Mesenchymal stem cell (in vitro differentiated cells and primary cell): ENCODE measurements around the gene OR2L8.
A peak's percentile ranks its signal among the peaks of the same experiment; 100 is the strongest.

Experiments
- DNase-seq: peaks from one replicate; pipeline ENCODE4 v3.0.0-alpha.2; 2013
- H2AFZ ChIP-seq: one replicate; pipeline ENCODE4 v1.6.1; 2013; ENCODE audit warnings: low read depth, mild to moderate bottlenecking, control low read depth, inconsistent platforms, low read length, moderate library complexity
- H2AK5ac ChIP-seq: 2 replicates; pipeline ENCODE4 v1.6.1; 2013; ENCODE audit warnings: low read length, moderate library complexity, mild to moderate bottlenecking, inconsistent platforms; ENCODE audit not compliant: severe bottlenecking
- H2BK120ac ChIP-seq: one replicate; pipeline ENCODE4 v1.6.1; 2013; ENCODE audit warnings: low read depth, mild to moderate bottlenecking, inconsistent platforms, low read length, moderate library complexity
- H2BK12ac ChIP-seq, 2 experiments: one replicate each; pipeline ENCODE4 v1.6.1; 2013; ENCODE audit warnings: inconsistent platforms in 2 of 2, low read length in 2 of 2, mild to moderate bottlenecking in 2 of 2, moderate library complexity in 2 of 2, control low read depth in 1 of 2
- H2BK15ac ChIP-seq: one replicate; pipeline ENCODE4 v1.6.1; 2013; ENCODE audit warnings: mild to moderate bottlenecking, low read depth, inconsistent platforms; ENCODE audit not compliant: poor library complexity, severe bottlenecking
- H2BK5ac ChIP-seq: 2 replicates; pipeline ENCODE4 v1.6.1; 2013; ENCODE audit warnings: low read depth, mild to moderate bottlenecking, low read length, control low read depth, inconsistent platforms; ENCODE audit not compliant: poor library complexity, severe bottlenecking
- H3K14ac ChIP-seq, 2 experiments: one replicate each; pipeline ENCODE4 v1.6.1; 2013; ENCODE audit warnings: inconsistent platforms in 2 of 2, low read length in 2 of 2, control low read depth in 1 of 2, mild to moderate bottlenecking in 1 of 2, moderate library complexity in 1 of 2
- H3K18ac ChIP-seq, 2 experiments: one replicate each; pipeline ENCODE4 v1.6.1; 2013; ENCODE audit warnings: inconsistent platforms in 2 of 2, low read length in 2 of 2, control low read depth in 1 of 2, low read depth in 1 of 2, mild to moderate bottlenecking in 1 of 2
- H3K23ac ChIP-seq, 2 experiments: one replicate each; pipeline ENCODE4 v1.6.1; 2013; ENCODE audit warnings: inconsistent platforms in 2 of 2, low read length in 2 of 2, mild to moderate bottlenecking in 2 of 2, moderate library complexity in 2 of 2, control low read depth in 1 of 2
- H3K27ac ChIP-seq: 2 replicates; pipeline ENCODE4 v1.5.1; 2013; ENCODE audit warnings: mild to moderate bottlenecking, moderate library complexity, low read length, control low read depth, inconsistent platforms; ENCODE audit not compliant: poor library complexity, severe bottlenecking
- H3K27me3 ChIP-seq, 2 experiments: 2 replicates each; pipeline versions ENCODE4 v1.6.1 to v1.7.0; 2013; ENCODE audit warnings: low read length in 2 of 2, mild to moderate bottlenecking in 2 of 2, moderate library complexity in 2 of 2, control low read depth in 1 of 2, inconsistent platforms in 1 of 2; ENCODE audit not compliant: control insufficient read depth in 1 of 2, insufficient read depth in 1 of 2
- H3K36me3 ChIP-seq, 2 experiments: 2 replicates each; pipeline versions ENCODE4 v1.6.1 to v1.7.0; 2013; ENCODE audit warnings: low read length in 2 of 2, control low read depth in 1 of 2, inconsistent platforms in 1 of 2, low read depth in 1 of 2, mild to moderate bottlenecking in 1 of 2; ENCODE audit not compliant: insufficient read depth in 2 of 2, control insufficient read depth in 1 of 2
- H3K4ac ChIP-seq, 2 experiments: one replicate each; pipeline ENCODE4 v1.6.1; 2013; ENCODE audit warnings: inconsistent platforms in 2 of 2, low read length in 2 of 2, mild to moderate bottlenecking in 2 of 2, moderate library complexity in 2 of 2, control low read depth in 1 of 2, low read depth in 1 of 2
- H3K4me1 ChIP-seq: 2 replicates; pipeline ENCODE4 v1.6.1; 2013; ENCODE audit warnings: low read depth, low read length, control low read depth; ENCODE audit not compliant: control insufficient read depth, insufficient read depth
- H3K4me2 ChIP-seq: 2 replicates; pipeline ENCODE4 v1.6.1; 2013; ENCODE audit warnings: low read length, mild to moderate bottlenecking, inconsistent platforms; ENCODE audit not compliant: poor library complexity, severe bottlenecking
- H3K4me3 ChIP-seq, 2 experiments: 2 replicates each; pipeline versions ENCODE4 v1.5.1 to v1.7.0; 2013; ENCODE audit warnings: low read length in 2 of 2, mild to moderate bottlenecking in 2 of 2, control low read depth in 1 of 2, low read depth in 1 of 2; ENCODE audit not compliant: insufficient read depth in 1 of 2
- H3K79me1 ChIP-seq: replicated peaks from 2 replicates; pipeline ENCODE4 v1.6.1; 2013; ENCODE audit warnings: mild to moderate bottlenecking, control low read depth, low read length, inconsistent platforms; ENCODE audit not compliant: poor library complexity, severe bottlenecking
- H3K9ac ChIP-seq: 2 replicates; pipeline ENCODE4 v1.7.0; 2013; ENCODE audit warnings: mild to moderate bottlenecking, low read length, moderate library complexity
- H3K9me3 ChIP-seq: 2 replicates; pipeline ENCODE4 v1.7.0; 2013; ENCODE audit warnings: mild to moderate bottlenecking, low read length; ENCODE audit not compliant: control insufficient read depth
- H4K8ac ChIP-seq: one replicate; pipeline ENCODE4 v1.6.1; 2013; ENCODE audit warnings: inconsistent platforms, mild to moderate bottlenecking, low read length, moderate library complexity
- H4K91ac ChIP-seq: one replicate; pipeline ENCODE4 v1.6.1; 2013; ENCODE audit warnings: mild to moderate bottlenecking, low read length, inconsistent platforms
- WGBS: methylation state at CpG from one replicate; pipeline ENCODE4 v1.1.7; 2013; ENCODE audit warnings: mixed read lengths; 5-methylcytosine and 5-hydroxymethylcytosine counted together

OR2L8 gene

DNA sequence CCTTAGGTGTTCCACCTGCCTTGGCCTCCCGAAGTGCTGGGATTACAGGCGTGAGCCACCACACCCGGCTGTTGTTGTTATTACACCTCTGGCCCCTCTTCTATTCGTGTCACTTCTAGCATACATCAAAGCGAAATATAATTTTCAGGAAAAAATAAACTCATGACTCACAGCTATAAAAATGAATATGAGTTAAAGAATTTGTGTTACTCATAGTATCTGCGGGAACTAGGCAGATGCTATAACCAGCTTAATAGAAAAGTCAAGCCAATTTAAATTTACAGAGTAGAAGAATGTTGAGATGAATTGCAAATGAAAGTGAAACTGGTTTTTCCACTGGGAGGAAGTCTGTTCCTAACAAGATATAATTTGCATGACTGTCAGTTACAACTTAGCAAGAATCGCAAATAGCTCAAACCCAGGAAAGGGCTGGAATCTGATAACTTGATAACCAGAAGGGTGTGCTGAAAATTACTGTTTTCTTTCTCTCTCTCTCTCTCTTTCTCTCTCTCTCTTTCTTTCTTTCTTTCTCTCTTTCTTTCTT, 42.1 kb upstream of the OR2L8 start:
- Histone ChIP-seq H3K23ac (no peak overlapping the region), H3K4me3 (peak overlapping the region in 1 of 2 experiments; percentile 47), H3K18ac (no peak overlapping the region), H3K27me3 (no peaks in the 10 kb centered on the region), H3K27ac (peak overlapping the region; percentile 47), H3K14ac (no peak overlapping the region), H2AK5ac (no peak overlapping the region), H2BK120ac (no peak overlapping the region), H2AFZ (no peak overlapping the region), H4K8ac (no peak overlapping the region), H3K9me3 (no peaks in the 10 kb centered on the region), H3K9ac (peak overlapping the region; percentile 77), H3K79me1 (no peaks in the 10 kb centered on the region), H2BK12ac (no peak overlapping the region), H3K4me2 (peak overlapping the region; percentile 43), H3K4ac (no peak overlapping the region), H3K4me1 (no peaks in the 10 kb centered on the region), H4K91ac (no peak overlapping the region), H3K36me3 (no peaks in the 10 kb centered on the region), H2BK15ac (no peak overlapping the region), H2BK5ac (no peak overlapping the region)
- DNase-seq = peak; percentile 1
- 90% methylated on average over 4 of the region's 7 CpGs for WGBS

DNA sequence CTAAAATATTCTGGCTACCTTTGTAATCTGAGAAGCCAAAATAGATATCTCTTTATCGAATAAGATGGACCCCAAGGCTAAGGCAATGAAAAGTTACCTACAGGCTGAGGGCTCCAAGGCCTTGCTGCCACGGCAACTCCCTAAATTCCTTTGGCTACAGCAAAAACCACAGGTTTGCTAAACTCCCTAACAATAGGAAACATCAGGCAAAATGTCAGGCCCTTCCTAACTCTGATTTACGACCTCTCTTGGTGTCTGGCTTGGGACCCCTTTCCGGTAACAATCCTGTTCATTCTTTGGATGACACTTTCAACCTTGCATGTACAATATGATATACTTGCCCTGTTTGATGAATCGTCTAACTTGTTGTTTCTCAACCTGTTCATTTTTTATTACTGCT, 39.9 kb upstream of the OR2L8 start:
- no peaks in the 10 kb centered on the region for H3K36me3 ChIP-seq
- DNase-seq = no peak
- no peak overlapping the region for H3K4me3 ChIP-seq
- no peak overlapping the region for H3K23ac ChIP-seq
- WGBS = 60% methylated on average over 4 of the region's 5 CpGs
- no peak overlapping the region for H3K4me2 ChIP-seq
- no peak overlapping the region for H4K8ac ChIP-seq
- peaks cover 5% of the 10 kb centered on the region for H3K9me3 ChIP-seq
- H2AFZ ChIP-seq = no peak overlapping the region
- no peak overlapping the region for H2BK120ac ChIP-seq
- no peaks in the 10 kb centered on the region for H3K79me1 ChIP-seq
- no peak overlapping the region for H3K18ac ChIP-seq
- no peak overlapping the region for H2BK15ac ChIP-seq
- no peak overlapping the region for H3K27ac ChIP-seq
- no peaks in the 10 kb centered on the region for H3K4me1 ChIP-seq
- H3K14ac ChIP-seq = no peak overlapping the region
- no peak overlapping the region for H3K9ac ChIP-seq
- H3K27me3 ChIP-seq = no peaks in the 10 kb centered on the region
- H2BK12ac ChIP-seq = no peak overlapping the region
- H2AK5ac ChIP-seq = no peak overlapping the region
- H4K91ac ChIP-seq = no peak overlapping the region
- no peak overlapping the region for H3K4ac ChIP-seq
- no peak overlapping the region for H2BK5ac ChIP-seq

- Histone ChIP-seq H3K4me3 (no peak overlapping the region), H2BK15ac (no peak overlapping the region), H3K23ac (no peak overlapping the region), H2BK12ac (no peak overlapping the region), H3K9ac (no peak overlapping the region), H2BK120ac (no peak overlapping the region), H4K91ac (no peak overlapping the region), H3K4ac (no peak overlapping the region), H3K14ac (no peak overlapping the region), H3K9me3 (peaks cover 5% of the 10 kb centered on the region), H3K18ac (no peak overlapping the region), H2BK5ac (no peak overlapping the region), H2AFZ (no peak overlapping the region), H3K27me3 (no peaks in the 10 kb centered on the region), H4K8ac (no peak overlapping the region), H3K4me1 (no peaks in the 10 kb centered on the region), H3K4me2 (no peak overlapping the region), H3K79me1 (no peaks in the 10 kb centered on the region), H3K27ac (no peak overlapping the region), H2AK5ac (no peak overlapping the region), H3K36me3 (no peaks in the 10 kb centered on the region)
- 51% methylated on average over 2 of the region's 2 CpGs for WGBS
- DNase-seq = no peak
These were observed 34.9 kb upstream of the OR2L8 start for GRCh38 chr1:247913786-247914185.

DNA sequence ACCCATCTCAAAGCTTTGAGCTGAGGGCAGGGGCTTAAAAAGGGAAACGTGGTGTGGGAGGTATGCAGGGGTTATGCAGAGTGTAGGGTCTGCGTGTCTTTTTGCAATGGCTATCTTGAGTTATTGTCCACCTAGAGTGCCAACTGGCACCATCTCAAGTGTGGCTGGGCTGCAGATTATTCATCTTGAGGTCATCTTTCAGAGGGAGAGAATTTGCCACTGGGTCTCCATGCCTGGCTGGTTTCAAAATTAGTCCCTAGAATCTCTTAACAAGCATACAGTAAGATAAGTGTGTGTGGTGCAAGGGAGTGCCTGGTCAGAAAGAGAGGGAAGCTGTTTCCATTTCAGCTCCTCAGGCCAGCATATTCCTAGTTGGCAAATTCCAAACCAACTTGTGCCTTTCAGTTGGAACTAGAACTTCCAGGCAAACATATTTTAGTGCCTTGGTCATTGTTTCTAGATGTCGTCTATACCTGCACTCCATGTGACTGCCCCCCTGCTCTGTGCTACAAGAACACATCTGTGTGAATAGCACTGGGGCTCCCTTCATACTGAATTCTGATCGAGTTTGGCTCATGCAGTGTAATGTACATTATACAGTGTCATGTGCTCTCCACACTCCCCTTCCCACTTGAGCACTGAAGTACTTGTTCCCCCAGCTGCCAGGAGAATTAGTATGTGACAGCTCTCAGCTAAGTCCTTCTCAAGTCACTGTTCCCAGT, 33.6 kb upstream of the OR2L8 start:
- H3K36me3 ChIP-seq = no peaks in the 10 kb centered on the region
- H3K14ac ChIP-seq = no peak overlapping the region
- H3K9ac ChIP-seq = no peak overlapping the region
- no peak overlapping the region for H4K8ac ChIP-seq
- no peak overlapping the region for H2BK12ac ChIP-seq
- no peak overlapping the region for H3K4me2 ChIP-seq
- H2AK5ac ChIP-seq = no peak overlapping the region
- peak overlapping the region in 1 of 2 experiments; percentile 17 for H3K4me3 ChIP-seq
- no peak overlapping the region for H3K18ac ChIP-seq
- H3K4ac ChIP-seq = no peak overlapping the region
- H3K79me1 ChIP-seq = no peaks in the 10 kb centered on the region
- no peak overlapping the region for H2AFZ ChIP-seq
- no peaks in the 10 kb centered on the region for H3K27me3 ChIP-seq
- no peak overlapping the region for H2BK120ac ChIP-seq
- H3K27ac ChIP-seq = no peak overlapping the region
- 55% methylated on average over 4 of the region's 4 CpGs for WGBS
- H3K9me3 ChIP-seq = peaks cover 5% of the 10 kb centered on the region
- H3K4me1 ChIP-seq = no peaks in the 10 kb centered on the region
- H2BK15ac ChIP-seq = no peak overlapping the region
- H3K23ac ChIP-seq = no peak overlapping the region
- no peak overlapping the region for H4K91ac ChIP-seq
- DNase-seq = no peak
- H2BK5ac ChIP-seq = no peak overlapping the region
